Natural killer cell treated with Interleukin-12 subunit alpha and Interleukin-12 subunit beta and Interleukin-15 and Interleukin-18, amount 100 ng/mL, for 72 hours (primary cell): ENCODE data around the gene CD164L2. TPM values are rescaled to one million over a fixed set of nuclear protein-coding genes. Genes with fewer than 3 reads are reported as not detected.

Source experiments
- ATAC-seq, 2 donors: fragments of 150-1000 bp; cut with Tn5 transposase in 1 of 2; sonication (Bioruptor Pico), chemical (Tn5 transposase) in 1 of 2; 2 replicates each; pipeline ENCODE4 v1.10.0; 2021
- DNase-seq: peaks from one replicate; pipeline ENCODE4 v3.0.0; 2022; ENCODE audit warnings: low spot score
- H3K27ac Mint-ChIP-seq, 2 donors: 1 replicate in 1 of 2; 2 replicates in 1 of 2; pipeline ENCODE4 v1.8.0; 2022; ENCODE audit warnings: mixed read lengths in 2 of 2, mild to moderate bottlenecking in 1 of 2, moderate library complexity in 1 of 2
- H3K27me3 Mint-ChIP-seq, 2 donors: 1 replicate in 1 of 2; 2 replicates in 1 of 2; pipeline ENCODE4 v1.8.0; 2022; ENCODE audit warnings: mixed read lengths in 2 of 2
- H3K36me3 Mint-ChIP-seq: one replicate; pipeline ENCODE4 v1.8.0; 2022; ENCODE audit warnings: mixed read lengths
- H3K4me1 Mint-ChIP-seq, 2 donors: 1 replicate in 1 of 2; 2 replicates in 1 of 2; pipeline ENCODE4 v1.8.0; 2022; ENCODE audit warnings: low read depth in 2 of 2, mixed read lengths in 2 of 2, mild to moderate bottlenecking in 1 of 2
- H3K4me3 Mint-ChIP-seq: one replicate; pipeline ENCODE4 v1.8.0; 2022; ENCODE audit warnings: mixed read lengths
- H3K9me3 Mint-ChIP-seq: 2 replicates; pipeline ENCODE4 v1.8.0; 2022; ENCODE audit warnings: mixed read lengths
- total RNA-seq, 2 donors: library from RNA; stranded (reverse); gene quantifications; one replicate each; pipeline ENCODE4 v1.2.3, GENCODE V29; 2022

The CD164L2 gene
- total RNA-seq, 2 donors from 2014 or later, result not detected

- Mint-ChIP-seq H3K4me3 (no peak overlapping the region), H3K27ac (peak overlapping the region in 1 of 2 donors; percentile 47)
Measured at GRCh38 chr1:27400082-27400962, 17.2 kb upstream of the CD164L2 start.

GRCh38 chr1:27399251-27400025, 16.3 kb upstream of the CD164L2 start:
- Mint-ChIP-seq H3K27ac (no peak overlapping the region), H3K27me3 (no peaks in the 10 kb centered on the region), H3K4me1 (peaks cover 18 to 30% of the 10 kb centered on the region in 2 donors), H3K9me3 (no peaks in the 10 kb centered on the region), H3K4me3 (no peak overlapping the region), H3K36me3 (no peaks in the 10 kb centered on the region)
- DNase-seq (no peak), ATAC-seq (no peak)

More at GRCh38 chr1:27400082-27400962, 17.2 kb upstream of the CD164L2 start:
- Mint-ChIP-seq H3K4me1 (peaks cover 18 to 30% of the 10 kb centered on the region in 2 donors), H3K36me3 (no peaks in the 10 kb centered on the region), H3K9me3 (no peaks in the 10 kb centered on the region), H3K27me3 (no peaks in the 10 kb centered on the region)
- ATAC-seq (no peak), DNase-seq (no peak)

DNA sequence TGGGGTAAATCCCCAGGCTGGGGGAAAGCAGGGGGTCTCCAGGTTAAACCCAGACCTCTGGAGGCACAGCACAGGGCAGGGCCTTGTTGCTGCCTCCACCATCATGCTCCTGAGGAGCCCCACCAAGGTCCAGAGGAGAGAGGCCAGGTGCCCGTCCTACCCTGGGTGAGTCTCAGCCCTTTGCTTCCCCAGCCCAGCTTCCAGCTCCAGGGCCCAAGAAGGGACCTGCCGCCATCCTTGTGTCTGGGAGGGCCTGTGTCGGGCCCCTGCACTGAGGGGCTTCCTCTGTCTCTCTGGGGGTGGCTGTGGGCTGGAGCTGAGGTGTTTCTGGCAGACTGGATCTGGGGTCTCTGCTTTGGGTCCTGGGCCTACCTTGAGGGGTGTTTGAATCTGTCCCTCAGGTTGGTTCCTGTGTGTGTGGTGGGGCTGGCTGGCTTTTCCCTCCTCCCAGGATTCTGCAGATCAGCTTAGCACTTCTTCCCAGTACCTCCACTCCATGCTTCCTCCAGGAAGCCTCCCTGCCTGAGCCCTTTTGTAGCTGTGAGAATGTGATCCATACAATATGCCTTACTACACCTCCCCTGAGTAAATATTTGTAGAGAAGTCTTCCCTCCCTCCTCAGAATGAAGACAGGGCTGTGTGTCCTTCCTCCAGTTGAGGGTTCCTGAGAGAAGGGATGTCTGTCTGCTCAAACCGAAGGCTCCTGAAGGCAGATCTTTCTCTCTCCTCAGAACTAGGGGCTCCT, 15.4 kb upstream of the CD164L2 start:
- Mint-ChIP-seq H3K9me3 (no peaks in the 10 kb centered on the region), H3K27ac (peak overlapping the region in 1 of 2 donors; percentile 23)

DNA sequence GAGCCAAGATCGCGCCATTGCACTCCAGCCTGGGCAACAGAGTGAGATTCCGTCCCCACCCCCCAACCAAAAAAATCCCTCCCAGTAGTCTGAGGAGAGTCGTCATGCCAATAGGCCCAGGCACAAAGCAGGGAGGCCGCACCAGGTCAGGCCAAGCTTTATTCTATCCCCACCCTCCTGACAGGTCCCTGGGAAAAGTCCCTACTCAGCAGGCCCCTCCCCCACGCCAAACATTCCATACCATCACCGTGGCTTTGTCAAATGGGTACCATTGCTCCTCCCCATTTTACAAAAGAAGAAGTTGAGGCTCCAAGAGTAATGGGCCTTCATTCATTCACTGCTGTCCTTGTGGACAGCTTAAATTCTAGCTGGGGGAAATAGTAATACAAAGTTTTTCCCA, 14.6 kb upstream of the CD164L2 start:
- H3K27me3 Mint-ChIP-seq, result no peaks in the 10 kb centered on the region
- no peaks in the 10 kb centered on the region for H3K9me3 Mint-ChIP-seq
- no peak overlapping the region for H3K4me3 Mint-ChIP-seq
- H3K36me3 Mint-ChIP-seq, result no peaks in the 10 kb centered on the region
- DNase-seq, result no peak
- H3K27ac Mint-ChIP-seq, result no peak overlapping the region
- ATAC-seq, result no peak
- peaks cover under 1 to 17% of the 10 kb centered on the region in 2 donors for H3K4me1 Mint-ChIP-seq

More for the DNA sequence above, 15.4 kb upstream of the CD164L2 start:
- peaks cover 9 to 23% of the 10 kb centered on the region in 2 donors for H3K4me1 Mint-ChIP-seq
- DNase-seq (no peak), ATAC-seq (no peak)
- H3K36me3 Mint-ChIP-seq, result no peaks in the 10 kb centered on the region
- no peaks in the 10 kb centered on the region for H3K27me3 Mint-ChIP-seq
- H3K4me3 Mint-ChIP-seq, result no peak overlapping the region

- DNase-seq, result peak; percentile 15
- peaks cover 3 to 14% of the 10 kb centered on the region in 2 donors for H3K4me1 Mint-ChIP-seq
- ATAC-seq, result no peak
- no peaks in the 10 kb centered on the region for H3K9me3 Mint-ChIP-seq
- H3K36me3 Mint-ChIP-seq, result no peaks in the 10 kb centered on the region
- H3K27me3 Mint-ChIP-seq, result peaks cover 0 to 2% of the 10 kb centered on the region in 2 donors
- no peak overlapping the region for H3K27ac Mint-ChIP-seq
- no peak overlapping the region for H3K4me3 Mint-ChIP-seq
Measured at GRCh38 chr1:27397110-27397509, 14.0 kb upstream of the CD164L2 start.

DNA sequence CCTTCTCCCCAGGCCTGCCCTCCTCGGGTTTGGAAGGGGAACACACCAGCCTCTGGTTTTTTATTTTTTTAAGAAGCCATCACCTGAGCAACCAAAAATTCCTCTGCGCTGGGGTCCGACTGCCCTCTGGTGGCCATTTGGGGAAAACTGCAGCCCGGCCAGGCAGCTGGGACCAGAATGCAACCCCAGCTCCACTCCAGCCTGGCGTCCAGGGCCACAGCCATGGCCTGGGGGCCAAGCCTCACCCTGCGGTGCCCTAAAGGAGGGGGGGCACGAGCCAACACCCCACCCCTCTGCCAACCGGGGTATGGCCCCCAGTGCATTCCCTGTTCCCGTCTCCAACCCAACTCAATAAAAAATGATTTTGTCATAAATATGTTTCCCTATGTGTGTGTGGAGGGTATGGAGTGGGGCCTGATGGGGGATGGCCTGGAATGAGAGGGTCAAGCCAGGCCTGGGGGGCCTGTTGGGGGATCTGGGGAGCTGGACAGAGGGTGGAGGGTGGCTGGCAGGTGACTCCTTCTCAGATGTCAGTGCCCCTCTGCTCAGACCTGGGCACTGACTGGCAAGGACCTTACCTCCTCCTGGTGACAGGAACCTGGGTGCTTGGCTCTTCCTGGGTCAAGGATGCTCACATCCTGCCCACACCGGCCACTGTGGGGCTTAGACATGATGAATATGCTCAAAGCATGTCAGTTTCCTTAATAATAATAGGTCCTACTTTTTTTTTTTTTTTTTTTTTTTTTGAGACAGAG, 12.5 kb upstream of the CD164L2 start:
- Mint-ChIP-seq H3K36me3 (no peaks in the 10 kb centered on the region), H3K9me3 (no peaks in the 10 kb centered on the region), H3K4me3 (no peak overlapping the region), H3K27ac (no peak overlapping the region), H3K4me1 (peaks cover 9 to 12% of the 10 kb centered on the region in 2 donors), H3K27me3 (peaks cover 0 to 3% of the 10 kb centered on the region in 2 donors)
- peak; percentile 75 for DNase-seq
- no peak for ATAC-seq

DNA sequence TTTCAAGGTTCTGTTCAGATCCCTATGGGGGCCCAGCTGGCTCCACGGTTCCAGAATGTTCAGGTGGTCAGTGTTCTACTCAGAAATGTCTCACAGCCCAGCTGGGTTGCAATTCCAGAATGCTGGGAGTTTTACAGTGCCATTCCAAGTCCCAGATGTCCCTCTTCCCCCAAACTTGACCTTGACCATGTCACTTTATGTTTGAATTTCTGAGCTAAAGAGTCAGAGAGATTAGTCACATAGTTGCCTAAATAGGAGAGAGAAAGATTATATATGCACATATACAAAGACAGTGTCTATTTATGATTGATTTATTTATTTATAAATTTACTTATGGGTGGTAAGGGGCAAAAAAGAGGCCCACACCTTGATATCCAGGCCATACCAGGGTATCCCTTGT, 11.8 kb upstream of the CD164L2 start:
- no peak for DNase-seq
- Mint-ChIP-seq H3K9me3 (no peaks in the 10 kb centered on the region), H3K36me3 (no peaks in the 10 kb centered on the region), H3K27me3 (peaks cover 0 to 3% of the 10 kb centered on the region in 2 donors), H3K27ac (no peak overlapping the region), H3K4me3 (no peak overlapping the region), H3K4me1 (peaks cover 9% of the 10 kb centered on the region in 2 donors)
- no peak for ATAC-seq

GRCh38 chr1:27394282-27394658, 11.1 kb upstream of the CD164L2 start:
- peaks cover 9% of the 10 kb centered on the region in 2 donors for H3K4me1 Mint-ChIP-seq
- H3K4me3 Mint-ChIP-seq, result peak overlapping the region; percentile 44
- no peaks in the 10 kb centered on the region for H3K9me3 Mint-ChIP-seq
- no peak overlapping the region for H3K27ac Mint-ChIP-seq
- no peaks in the 10 kb centered on the region for H3K36me3 Mint-ChIP-seq
- DNase-seq, result peak; percentile 47
- peaks cover 0 to 3% of the 10 kb centered on the region in 2 donors for H3K27me3 Mint-ChIP-seq
- no peak for ATAC-seq

DNA sequence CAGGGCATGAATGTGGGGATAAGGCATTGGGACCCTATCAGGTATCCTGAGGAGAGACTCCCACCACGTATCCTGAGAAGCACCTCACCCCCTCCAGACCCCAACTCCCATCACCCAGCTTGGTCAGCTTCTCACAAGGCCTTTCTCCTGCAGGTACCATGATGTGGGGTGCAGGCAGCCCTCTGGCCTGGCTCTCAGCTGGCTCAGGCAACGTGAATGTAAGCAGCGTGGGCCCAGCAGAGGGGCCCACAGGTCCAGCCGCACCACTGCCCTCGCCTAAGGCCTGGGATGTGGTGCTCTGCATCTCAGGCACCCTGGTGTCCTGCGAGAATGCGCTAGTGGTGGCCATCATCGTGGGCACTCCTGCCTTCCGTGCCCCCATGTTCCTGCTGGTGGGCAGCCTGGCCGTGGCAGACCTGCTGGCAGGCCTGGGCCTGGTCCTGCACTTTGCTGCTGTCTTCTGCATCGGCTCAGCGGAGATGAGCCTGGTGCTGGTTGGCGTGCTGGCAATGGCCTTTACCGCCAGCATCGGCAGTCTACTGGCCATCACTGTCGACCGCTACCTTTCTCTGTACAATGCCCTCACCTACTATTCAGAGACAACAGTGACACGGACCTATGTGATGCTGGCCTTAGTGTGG, 10.6 kb upstream of the CD164L2 start:
- H3K27ac Mint-ChIP-seq, result no peak overlapping the region
- peaks cover 0 to 3% of the 10 kb centered on the region in 2 donors for H3K27me3 Mint-ChIP-seq
- ATAC-seq, result no peak
- peaks cover 9% of the 10 kb centered on the region in 2 donors for H3K4me1 Mint-ChIP-seq
- H3K9me3 Mint-ChIP-seq, result no peaks in the 10 kb centered on the region
- H3K36me3 Mint-ChIP-seq, result no peaks in the 10 kb centered on the region
- H3K4me3 Mint-ChIP-seq, result peak overlapping the region; percentile 44
- DNase-seq, result peak; percentile 51

- H3K4me3 Mint-ChIP-seq, result peak overlapping the region; percentile 83
- H3K27me3 Mint-ChIP-seq, result peaks cover 0 to 6% of the 10 kb centered on the region in 2 donors
- no peaks in the 10 kb centered on the region for H3K9me3 Mint-ChIP-seq
- peaks cover 9 to 13% of the 10 kb centered on the region in 2 donors for H3K4me1 Mint-ChIP-seq
- H3K36me3 Mint-ChIP-seq, result no peaks in the 10 kb centered on the region
- H3K27ac Mint-ChIP-seq, result peak overlapping the region in 1 of 2 donors; percentile 70
- ATAC-seq (no peak), DNase-seq (no peak)
Measured at GRCh38 chr1:27392778-27393635, 9.9 kb upstream of the CD164L2 start.

GRCh38 chr1:27392096-27392777, 9.1 kb upstream of the CD164L2 start, which contains the start of gene GPR3:
Gene GPR3 (plus strand): TSS chr1:27392622. CDS start chr1:27393799, 1,177 bp downstream.
- no peaks in the 10 kb centered on the region for H3K36me3 Mint-ChIP-seq
- ATAC-seq, result peak; percentile 97 to 98
- peak within 1 kb of the TSS; percentile 70 to 82 for H3K27ac Mint-ChIP-seq
- DNase-seq, result peak; percentile 92
- peaks cover 0 to 6% of the 10 kb centered on the region in 2 donors for H3K27me3 Mint-ChIP-seq
- H3K9me3 Mint-ChIP-seq, result no peaks in the 10 kb centered on the region
- H3K4me1 Mint-ChIP-seq, result peaks cover 9 to 13% of the 10 kb centered on the region in 2 donors
- H3K4me3 Mint-ChIP-seq, result peak within 1 kb of the TSS; percentile 83
